ENCODE data around the gene CWC25.
"Not testable (repeated sequence)": the region's sequence is repeated elsewhere in the genome, so short reads cannot be mapped to it uniquely, and the experiment has no call there.

Gene CWC25

DNA sequence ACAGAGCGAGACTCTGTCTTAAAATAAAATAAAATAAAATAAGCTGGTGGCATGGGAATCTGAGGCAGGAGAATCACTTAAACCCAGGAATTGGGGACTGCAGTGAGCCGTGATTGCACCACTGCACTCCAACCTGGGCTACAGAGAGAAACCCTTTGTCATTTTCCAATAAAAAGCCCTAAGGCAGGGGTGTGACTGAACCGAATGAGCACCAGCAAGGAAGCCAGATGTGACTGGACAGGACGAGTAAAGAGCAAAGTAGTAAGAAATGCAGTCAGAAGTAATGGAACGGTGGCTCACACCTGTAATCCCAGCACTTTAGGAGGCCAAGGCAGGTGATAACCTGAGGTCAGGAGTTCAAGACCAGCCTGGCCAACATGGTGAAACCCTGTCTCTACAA, 32.1 kb upstream of the CWC25 start:
- TF ChIP-seq, protein P1, sequence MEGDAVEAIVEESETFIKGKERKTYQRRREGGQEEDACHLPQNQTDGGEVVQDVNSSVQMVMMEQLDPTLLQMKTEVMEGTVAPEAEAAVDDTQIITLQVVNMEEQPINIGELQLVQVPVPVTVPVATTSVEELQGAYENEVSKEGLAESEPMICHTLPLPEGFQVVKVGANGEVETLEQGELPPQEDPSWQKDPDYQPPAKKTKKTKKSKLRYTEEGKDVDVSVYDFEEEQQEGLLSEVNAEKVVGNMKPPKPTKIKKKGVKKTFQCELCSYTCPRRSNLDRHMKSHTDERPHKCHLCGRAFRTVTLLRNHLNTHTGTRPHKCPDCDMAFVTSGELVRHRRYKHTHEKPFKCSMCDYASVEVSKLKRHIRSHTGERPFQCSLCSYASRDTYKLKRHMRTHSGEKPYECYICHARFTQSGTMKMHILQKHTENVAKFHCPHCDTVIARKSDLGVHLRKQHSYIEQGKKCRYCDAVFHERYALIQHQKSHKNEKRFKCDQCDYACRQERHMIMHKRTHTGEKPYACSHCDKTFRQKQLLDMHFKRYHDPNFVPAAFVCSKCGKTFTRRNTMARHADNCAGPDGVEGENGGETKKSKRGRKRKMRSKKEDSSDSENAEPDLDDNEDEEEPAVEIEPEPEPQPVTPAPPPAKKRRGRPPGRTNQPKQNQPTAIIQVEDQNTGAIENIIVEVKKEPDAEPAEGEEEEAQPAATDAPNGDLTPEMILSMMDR (IDR thresholded peaks at IDR 0.05; ENCODE audit: extremely low read depth, missing control alignments) = no peak

GRCh38 chr17:38855101-38855714, 30.1 kb upstream of the CWC25 start:
- not testable (repeated sequence) for DNase-seq (ENCODE audit: low spot score)

More for the DNA sequence above, 32.1 kb upstream of the CWC25 start:
- DNase-seq (ENCODE audit: low spot score) = no peak

- TF ChIP-seq, protein P1 (IDR thresholded peaks at IDR 0.05; ENCODE audit: extremely low read depth, missing control alignments) = no peak
Measured at GRCh38 chr17:38853292-38854219, 28.4 kb upstream of the CWC25 start, which contains the start of gene RPL23. RPL23 (minus strand) TSS chr17:38853721; CDS start chr17:38853710, 11 bp downstream.

GRCh38 chr17:38852771-38853291, 27.7 kb upstream of the CWC25 start:
- DNase-seq (ENCODE audit: low spot score) = no peak
- TF ChIP-seq, protein P1 (IDR thresholded peaks at IDR 0.05; ENCODE audit: extremely low read depth, missing control alignments) = no peak

More at GRCh38 chr17:38853292-38854219, 28.4 kb upstream of the CWC25 start, which contains the start of gene RPL23:
- peak; percentile 91 for DNase-seq (ENCODE audit: low spot score)

DNA sequence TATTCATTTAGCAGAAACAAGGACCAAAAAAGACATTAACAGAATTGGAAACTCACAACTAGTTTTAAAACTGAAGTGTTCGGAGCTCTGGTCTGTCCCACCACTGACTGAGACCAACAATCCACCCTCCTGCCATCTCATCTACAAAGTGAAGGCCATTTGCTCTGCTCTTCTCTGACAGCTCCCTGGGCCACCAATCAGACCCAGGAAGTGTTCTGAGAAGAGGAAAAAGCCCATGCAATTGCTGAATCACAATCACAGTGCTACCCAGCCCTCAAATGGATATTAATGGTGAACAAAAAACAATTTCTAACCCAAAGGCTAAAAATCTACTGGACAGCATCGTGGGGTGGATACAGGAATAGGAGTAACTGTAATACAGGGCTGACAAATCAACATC, 26.3 kb upstream of the CWC25 start:
- no peak for DNase-seq (ENCODE audit: low spot score)
- TF ChIP-seq, protein P1 (IDR thresholded peaks at IDR 0.05; ENCODE audit: extremely low read depth, missing control alignments) = no peak

DNA sequence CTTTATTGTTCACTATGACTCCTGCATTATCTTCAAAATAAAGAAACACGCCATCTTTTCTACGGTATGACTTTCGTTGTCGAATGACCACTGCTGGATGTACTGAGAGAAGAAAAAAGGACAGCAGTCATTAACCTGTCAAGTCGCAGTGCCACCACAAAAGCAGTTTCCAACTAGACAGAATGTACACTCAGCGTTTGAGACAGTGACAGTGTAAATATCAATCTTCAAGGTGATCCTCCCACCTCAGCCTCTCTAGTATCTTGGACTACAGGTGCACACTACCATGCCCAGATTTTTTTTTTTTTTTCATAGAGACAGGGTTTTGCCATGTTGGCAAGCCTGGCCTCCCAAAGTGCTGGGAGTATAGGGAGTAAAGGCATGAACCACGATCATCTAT, 25.3 kb upstream of the CWC25 start:
- TF ChIP-seq, protein P1 (IDR thresholded peaks at IDR 0.05; ENCODE audit: extremely low read depth, missing control alignments) = no peak
- no peak for DNase-seq (ENCODE audit: low spot score)

- TF ChIP-seq, protein P1 (IDR thresholded peaks at IDR 0.05; ENCODE audit: extremely low read depth, missing control alignments) = no peak
Measured at GRCh38 chr17:38848939-38849605, 24.0 kb upstream of the CWC25 start.

More at GRCh38 chr17:38848939-38849605, 24.0 kb upstream of the CWC25 start:
- no peak for DNase-seq (ENCODE audit: low spot score)

All from GM20000 (cell line).